HG03196 (cell line): ENCODE measurements around the gene TAMALIN.

ENCODE experiments used
- ATAC-seq: cut with Tn5 transposase; IDR thresholded peaks from one replicate; pipeline ENCODE4 v1.9.1; 2021; ENCODE audit not compliant: unreplicated experiment

The TAMALIN gene

GRCh38 chr12:51980809-51981127 is 26.0 kb upstream of the TAMALIN start:
- no peak for ATAC-seq

- ATAC-seq = no peak
Measured at GRCh38 chr12:51984657-51985056, 22.1 kb upstream of the TAMALIN start.

- ATAC-seq = no peak
Measured at GRCh38 chr12:51985154-51985835, 21.5 kb upstream of the TAMALIN start.

- no peak for ATAC-seq
Measured at GRCh38 chr12:51986834-51987233, 19.9 kb upstream of the TAMALIN start.

- ATAC-seq = no peak
Measured at GRCh38 chr12:51992246-51992645, 14.5 kb upstream of the TAMALIN start.

GRCh38 chr12:51994539-51994820 is 12.3 kb upstream of the TAMALIN start:
- no peak for ATAC-seq

- no peak for ATAC-seq
Measured at GRCh38 chr12:51994959-51995358, 11.8 kb upstream of the TAMALIN start.

- ATAC-seq = no peak
Measured at GRCh38 chr12:51997136-51997535, 9.6 kb upstream of the TAMALIN start.

GRCh38 chr12:52003016-52003550 is 3.7 kb upstream of the TAMALIN start:
- no peak for ATAC-seq

- no peak for ATAC-seq
Measured at GRCh38 chr12:52003591-52003990, 3.2 kb upstream of the TAMALIN start.

- ATAC-seq = no peak
Measured at GRCh38 chr12:52004042-52004648, 2.6 kb upstream of the TAMALIN start.

- ATAC-seq = no peak
Measured at GRCh38 chr12:52005218-52005902, 1.4 kb upstream of the TAMALIN start.

GRCh38 chr12:52005903-52006703 is 643 bp upstream of the TAMALIN start:
- ATAC-seq = peak; percentile 68

GRCh38 chr12:52007158-52007921 is 594 bp downstream of the TAMALIN start:
- ATAC-seq = no peak

GRCh38 chr12:52007982-52008510 is 1.3 kb downstream of the TAMALIN start:
- ATAC-seq = no peak

GRCh38 chr12:52009081-52009751 is 2.5 kb downstream of the TAMALIN start:
- ATAC-seq = no peak

GRCh38 chr12:52010152-52010622 is 3.4 kb downstream of the TAMALIN start:
- ATAC-seq = no peak

GRCh38 chr12:52010692-52011601 is 4.2 kb downstream of the TAMALIN start:
- ATAC-seq = no peak
